K562 (cell line): ENCODE data around the gene C16orf92. TPM values are rescaled to one million over a fixed set of nuclear protein-coding genes. Genes with fewer than 3 reads are reported as not detected.

Experiments
- ATF4 ChIP-seq: fragments of 450-650 bp; formaldehyde crosslinking; IDR thresholded peaks from 2 replicates; pipeline ENCODE4 v1.4.0; 2022; ENCODE audit warnings: mild to moderate bottlenecking, moderate library complexity
- CEBPG ChIP-seq, 3 experiments: fragments of 200-800 bp in 1 of 3; sonication (Bioruptor generic) in 1 of 3; sonication (generic) in 1 of 3; formaldehyde crosslinking in 1 of 3; IDR thresholded peaks in 2 of 3; conservative IDR thresholded peaks in 1 of 3; 2 replicates each; pipeline versions ENCODE4 v1.6.1 to v1.8.0; 2016 to 2022; ENCODE audit warnings: missing compliant biosample characterization in 2 of 3, missing genetic modification characterization in 2 of 3, mild to moderate bottlenecking in 1 of 3, missing genetic modification reagents in 1 of 3
- CREM ChIP-seq: IDR thresholded peaks from 2 replicates; pipeline ENCODE4 v1.6.1; 2014; ENCODE audit warnings: antibody characterized with exemption, low read depth
- HNRNPL ChIP-seq: fragments of 200-400 bp; formaldehyde crosslinking; IDR thresholded peaks from 2 replicates; pipeline ENCODE4 v1.6.1; 2017; ENCODE audit warnings: low read depth, mild to moderate bottlenecking, low read length
- NFE2 ChIP-seq: IDR thresholded peaks from 2 replicates; pipeline ENCODE4 v1.6.1; 2014; ENCODE audit warnings: antibody characterized with exemption, low read depth
- PBX2 ChIP-seq, 2 experiments: IDR thresholded peaks in 1 of 2; conservative IDR thresholded peaks in 1 of 2; 2 replicates each; pipeline ENCODE4 v1.6.1; 2016; ENCODE audit warnings: low read depth in 2 of 2, mild to moderate bottlenecking in 1 of 2, missing compliant biosample characterization in 1 of 2, missing genetic modification characterization in 1 of 2, moderate library complexity in 1 of 2
- PHB ChIP-seq: fragments of 250-450 bp; sonication (Bioruptor Pico); IDR thresholded peaks from 2 replicates; pipeline ENCODE4 v1.5.0; 2021
- SMARCA4 ChIP-seq: fragments of 450-650 bp; IDR thresholded peaks from 2 replicates; pipeline ENCODE4 v1.6.1; 2016
- TRIM25 ChIP-seq: fragments of 450-650 bp; IDR thresholded peaks from 2 replicates; pipeline ENCODE4 v1.7.0; 2016; ENCODE audit warnings: borderline replicate concordance
- ZNF436 ChIP-seq: fragments of 250-450, 450-650 bp; sonication (Bioruptor Pico); formaldehyde crosslinking; IDR thresholded peaks from 2 replicates; pipeline ENCODE4 v1.7.0; 2020; ENCODE audit warnings: mild to moderate bottlenecking
- ZNF551 ChIP-seq: fragments of 250-450 bp; sonication (Bioruptor Pico); IDR thresholded peaks from 2 replicates; pipeline ENCODE4 v1.5.0; 2021; ENCODE audit warnings: mild to moderate bottlenecking, moderate library complexity
- ZNF77 ChIP-seq: fragments of 250-450 bp; sonication (Bioruptor Pico); IDR thresholded peaks from 2 replicates; pipeline ENCODE4 v1.5.0; 2020
- polyA plus RNA-seq, 8 experiments: library from polyadenylated mRNA; depleted of rRNA in 4 of 8; stranded (reverse) in 5 of 8; unstranded in 3 of 8; fragments of >200 nt; fragmentation: Nextera tagmentation in 2 of 8; fragmentation: Illumina TruSeq in 1 of 8; extraction: Ambion mirVana in 2 of 8; extraction: Trizol in 1 of 8; gene quantifications; 2 replicates each; pipeline versions ENCODE4 v1.2.1 to v1.2.3, GENCODE V29; 2011 to 2014; ENCODE audit warnings: inconsistent platforms in 1 of 8, missing spikeins in 1 of 8
- total RNA-seq, 7 experiments: library from RNA; depleted of rRNA in 6 of 7; stranded (reverse); fragments of >200 nt in 6 of 7; fragmentation: Illumina TruSeq in 2 of 7; extraction: Trizol in 2 of 7; gene quantifications; 2 replicates each; pipeline versions ENCODE4 v1.2.1 to v1.2.3, GENCODE V29; 2011 to 2021; ENCODE audit warnings: low replicate concordance in 1 of 7

Gene C16orf92
- total and polyA plus RNA-seq, 9 of the 15 experiments (the other 6 are each of a cell fraction or from before 2014, with no cell fraction given), result not detected

- TF ChIP-seq PBX2 (CRISPR knock-in tag; IDR thresholded peaks at IDR 0.05; ENCODE audit: low read depth) (no peak), PBX2 (tag; conservative IDR thresholded peaks at IDR 0.05; ENCODE audit: low read depth) (0 out of 2 replicates have a peak, but pooled peaks have one; percentile 11), TRIM25 (no peak), ZNF77 (no peak), SMARCA4 (peak; percentile 17; the same call in 1 of the 2 replicates), ZNF551 (CRISPR knock-in tag) (no peak), PHB (no peak), HNRNPL (no peak), NFE2 (no peak), ATF4 (CRISPR knock-in tag) (no peak), ZNF436 (CRISPR knock-in tag) (no peak), CEBPG (CRISPR knock-in tag; IDR thresholded peaks at IDR 0.05) (no peak), CEBPG (tag; conservative IDR thresholded peaks at IDR 0.05 in 1 of 2, IDR thresholded peaks at IDR 0.05 in 1 of 2) (no peak), CREM (peak; percentile 56)
Measured at GRCh38 chr16:30053376-30054015, 30.5 kb downstream of the C16orf92 start (continued).
